ENCODE measurements around the gene PIK3R5. TPM values are rescaled to one million over a fixed set of nuclear protein-coding genes. Genes with fewer than 3 reads are reported as not detected.

PIK3R5 gene
- total RNA-seq, 6 donors from 2014 or later: 22.3 to 175 (median 49.8) TPM

GRCh38 chr17:8839410-8839935 is 126.0 kb downstream of the PIK3R5 start:
- Histone ChIP-seq H3K4me3 (no peak overlapping the region), H3K27ac (no peak overlapping the region), H3K9me3 (no peaks in the 10 kb centered on the region), H3K4me1 (no peaks in the 10 kb centered on the region), H3K27me3 (no peaks in the 10 kb centered on the region), H3K36me3 (no peaks in the 10 kb centered on the region)
- 73 to 76% methylated on average over 10 to 11 of the region's 11 CpGs for WGBS, 2 donors
- DNase-seq (no peak), ATAC-seq (ENCODE audit: low FRiP score in 2 of 2) (no peak)
- TF ChIP-seq POLR2A (IDR thresholded peaks at IDR 0.05): no peak
- no peak for TF ChIP-seq POLR2AphosphoS5 (IDR thresholded peaks at IDR 0.05)
- no peak for TF ChIP-seq CTCF (IDR thresholded peaks at IDR 0.05)
- TF ChIP-seq EP300 (IDR thresholded peaks at IDR 0.05): no peak

- H3K9me3 ChIP-seq: no peaks in the 10 kb centered on the region
- TF ChIP-seq EP300 (IDR thresholded peaks at IDR 0.05) (no peak), POLR2AphosphoS5 (IDR thresholded peaks at IDR 0.05) (no peak), POLR2A (IDR thresholded peaks at IDR 0.05) (no peak), CTCF (IDR thresholded peaks at IDR 0.05) (no peak)
- no peak overlapping the region for H3K4me3 ChIP-seq
- DNase-seq (peak in 1 of 2 donors; percentile 33), ATAC-seq (ENCODE audit: low FRiP score in 2 of 2) (no peak)
- H3K4me1 ChIP-seq: no peaks in the 10 kb centered on the region
- no peak overlapping the region for H3K27ac ChIP-seq
- no peaks in the 10 kb centered on the region for H3K27me3 ChIP-seq
- H3K36me3 ChIP-seq: no peaks in the 10 kb centered on the region
- WGBS, 2 donors: 93 to 94% methylated on average over 12 of the region's 12 CpGs
Measured at GRCh38 chr17:8838551-8839095, 126.9 kb downstream of the PIK3R5 start.

DNA sequence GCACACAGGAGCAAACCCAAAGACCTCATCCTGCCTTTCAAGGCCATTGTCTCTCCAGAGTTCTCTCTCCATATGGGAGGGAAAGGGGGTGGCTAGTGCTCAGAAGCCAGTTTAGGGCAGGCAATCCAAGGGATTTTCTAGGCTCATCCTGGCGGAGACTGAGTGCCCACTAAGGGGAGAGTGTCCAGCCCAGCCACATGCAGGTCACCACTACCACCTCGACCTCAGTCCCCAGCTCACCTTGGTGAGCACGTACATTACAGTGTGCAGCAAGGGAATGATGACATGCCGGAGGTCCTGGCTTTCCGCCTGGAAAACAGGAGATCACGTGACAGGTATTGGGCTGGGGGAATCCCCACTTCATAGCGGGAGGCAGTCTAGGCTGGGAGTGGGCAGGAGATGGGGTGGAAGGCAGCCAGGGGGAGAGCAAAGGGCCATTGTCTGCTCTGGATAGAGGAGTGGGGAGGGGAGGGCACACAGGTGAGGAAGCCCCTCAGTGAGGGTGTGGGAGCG is 127.9 kb downstream of the PIK3R5 start:
- Histone ChIP-seq H3K27ac (no peak overlapping the region), H3K4me3 (no peak overlapping the region), H3K27me3 (no peaks in the 10 kb centered on the region), H3K9me3 (no peaks in the 10 kb centered on the region), H3K4me1 (no peaks in the 10 kb centered on the region), H3K36me3 (no peaks in the 10 kb centered on the region)
- TF ChIP-seq EP300 (IDR thresholded peaks at IDR 0.05) (no peak), POLR2A (IDR thresholded peaks at IDR 0.05) (no peak), CTCF (IDR thresholded peaks at IDR 0.05) (no peak), POLR2AphosphoS5 (IDR thresholded peaks at IDR 0.05) (no peak)
- 47% methylated on average over 7 to 8 of the region's 8 CpGs for WGBS, 2 donors
- no peak for ATAC-seq (ENCODE audit: low FRiP score in 2 of 2)
- DNase-seq: no peak

GRCh38 chr17:8836821-8837562 is 128.5 kb downstream of the PIK3R5 start:
- no peak overlapping the region for H3K27ac ChIP-seq
- ATAC-seq (ENCODE audit: low FRiP score in 2 of 2) (no peak), DNase-seq (no peak)
- H3K27me3 ChIP-seq: no peaks in the 10 kb centered on the region
- no peaks in the 10 kb centered on the region for H3K4me1 ChIP-seq
- H3K36me3 ChIP-seq: no peaks in the 10 kb centered on the region
- TF ChIP-seq POLR2A (IDR thresholded peaks at IDR 0.05) (no peak), CTCF (IDR thresholded peaks at IDR 0.05) (no peak), POLR2AphosphoS5 (IDR thresholded peaks at IDR 0.05) (no peak), EP300 (IDR thresholded peaks at IDR 0.05) (no peak)
- WGBS, 2 donors: 75 to 80% methylated on average over 15 of the region's 15 CpGs
- no peak overlapping the region for H3K4me3 ChIP-seq
- H3K9me3 ChIP-seq: no peaks in the 10 kb centered on the region
